SW480 (cell line): ENCODE measurements around the gene MYO19.
"Not testable (repeated sequence)": the region's sequence is repeated elsewhere in the genome, so short reads cannot be mapped to it uniquely, and the experiment has no call there.

Experiments
- DNase-seq: peaks from one replicate; pipeline ENCODE4 v3.0.0-alpha.2; 2016; ENCODE audit warnings: low spot score

The MYO19 gene

DNA sequence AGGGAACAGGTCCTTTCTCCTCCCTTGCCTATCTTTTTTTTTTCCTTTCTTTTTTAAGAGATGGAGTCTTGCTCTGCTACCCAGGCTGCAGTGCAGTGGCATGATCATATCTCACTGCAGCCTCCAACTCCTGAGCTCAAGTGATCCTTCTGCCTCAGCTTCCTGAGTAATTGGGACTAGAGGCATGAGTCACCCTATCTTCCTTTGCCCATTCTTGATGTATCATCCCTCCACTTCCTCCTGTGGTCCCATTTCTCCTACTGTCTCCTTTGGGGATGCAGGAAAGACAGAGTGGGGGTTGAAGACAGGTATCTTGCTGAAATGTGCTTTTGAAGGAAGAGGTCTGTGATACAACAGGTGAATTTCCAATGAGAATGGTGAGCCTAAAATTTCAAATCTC lies 5.5 kb downstream of the MYO19 start:
- no peak for DNase-seq

DNA sequence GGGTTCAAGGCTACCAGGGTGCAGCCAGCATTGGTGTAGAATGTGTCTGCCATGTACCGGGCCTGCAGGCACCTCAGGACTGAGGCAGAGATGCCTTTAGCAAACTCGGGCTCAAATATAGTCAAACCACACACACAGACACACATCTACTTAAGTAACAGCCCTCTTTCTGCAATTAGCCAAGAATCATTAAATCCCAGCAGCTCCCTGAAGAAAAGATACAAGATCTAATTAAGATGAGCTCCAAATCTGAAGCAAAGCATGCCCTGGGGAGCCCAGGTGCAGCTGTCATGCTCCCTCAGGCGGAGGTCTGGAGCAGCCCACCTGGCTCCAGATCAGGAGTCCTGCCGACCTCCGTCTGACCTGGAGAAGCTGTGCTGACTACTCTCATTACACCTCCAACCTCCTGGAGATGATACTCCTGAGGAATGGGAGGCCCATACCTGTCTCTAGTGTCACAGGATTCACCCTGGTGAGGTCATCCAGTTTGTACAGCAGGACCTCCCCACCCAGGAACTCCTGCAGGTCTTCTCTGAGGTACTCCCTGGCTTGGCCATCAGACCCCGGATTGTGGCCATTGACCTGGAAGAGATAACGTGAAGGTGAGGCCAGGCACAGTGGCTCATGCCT lies 6.9 kb downstream of the MYO19 start:
- DNase-seq = no peak

DNA sequence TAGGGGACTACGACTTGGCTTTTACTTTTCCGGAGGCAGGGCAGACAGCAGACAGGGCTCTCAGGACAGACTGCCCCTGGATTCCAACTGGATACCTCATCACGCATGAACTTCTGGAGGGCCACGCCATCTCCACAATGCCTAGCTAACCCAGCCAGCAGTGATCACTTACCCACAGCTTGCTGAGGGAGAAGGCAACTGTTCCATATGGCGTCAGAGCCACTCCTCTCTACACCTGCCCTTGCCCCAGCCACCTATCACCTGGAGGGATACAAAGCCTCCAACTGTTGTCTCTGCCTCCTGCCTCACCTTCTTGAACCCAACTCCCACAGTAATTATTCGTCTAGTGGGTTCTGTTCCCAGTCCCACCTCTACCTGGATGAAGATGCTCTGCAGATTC lies 8.8 kb downstream of the MYO19 start:
- no peak for DNase-seq

DNA sequence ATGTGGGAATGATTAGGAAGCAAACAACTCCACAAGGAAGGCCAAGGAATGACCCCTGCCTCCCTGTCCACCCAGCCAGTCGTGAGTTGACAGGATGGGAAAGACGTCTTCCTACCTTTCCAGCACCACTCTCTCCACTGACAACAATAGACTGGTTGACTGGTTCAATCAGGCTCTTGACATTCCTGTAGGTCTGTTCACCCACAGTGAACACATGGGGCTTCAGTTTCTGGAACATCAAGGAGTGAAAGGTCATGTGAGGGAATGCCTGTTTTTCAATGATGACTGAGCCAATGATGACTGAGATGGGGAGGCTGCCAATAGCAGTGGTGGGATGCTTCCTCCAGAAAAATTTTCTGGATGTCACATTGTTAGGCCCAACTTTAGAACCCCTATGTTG lies 9.6 kb downstream of the MYO19 start:
- no peak for DNase-seq

DNA sequence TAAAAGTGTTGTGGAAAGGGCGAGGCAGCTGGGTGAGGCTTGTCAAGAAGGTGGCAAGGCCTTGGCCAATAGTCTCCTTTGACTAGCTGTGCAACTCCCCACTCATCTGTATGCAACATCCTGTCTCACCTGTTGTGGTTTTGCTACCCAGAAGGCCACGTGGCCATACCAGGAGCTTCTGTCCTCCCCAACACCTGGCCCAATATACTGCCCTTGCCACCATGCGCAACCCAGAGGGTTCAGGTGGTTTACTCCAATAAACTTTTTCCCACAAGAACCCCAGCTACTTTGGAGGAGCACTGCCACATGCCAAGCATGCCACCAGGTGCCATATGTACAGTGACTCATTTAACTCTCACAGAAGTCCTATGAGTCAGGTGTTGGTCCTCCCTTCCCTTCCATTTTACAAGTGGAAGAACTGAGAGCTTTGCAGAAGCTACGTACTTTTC lies 10.2 kb downstream of the MYO19 start:
- peak; percentile 50 for DNase-seq

DNA sequence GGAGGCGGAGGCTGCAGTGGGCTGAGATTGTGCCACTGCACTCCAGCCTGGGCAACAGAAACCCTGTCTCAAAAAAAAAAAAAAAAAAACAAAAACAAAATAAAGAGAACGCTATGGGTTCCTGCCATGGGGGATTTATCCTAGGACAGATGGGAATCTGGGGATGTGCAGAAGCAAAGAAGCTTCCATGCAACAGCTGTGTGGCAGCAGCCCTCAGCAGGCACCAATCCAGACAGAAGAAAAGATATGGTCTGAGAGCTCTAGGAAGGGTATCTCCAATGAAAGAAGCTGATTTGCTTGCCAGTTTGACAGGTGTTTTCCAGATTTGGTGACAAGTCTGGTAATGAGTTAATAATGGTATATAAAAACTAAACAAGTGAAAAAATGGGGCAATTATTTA lies 11.6 kb downstream of the MYO19 start:
- no peak for DNase-seq

DNA sequence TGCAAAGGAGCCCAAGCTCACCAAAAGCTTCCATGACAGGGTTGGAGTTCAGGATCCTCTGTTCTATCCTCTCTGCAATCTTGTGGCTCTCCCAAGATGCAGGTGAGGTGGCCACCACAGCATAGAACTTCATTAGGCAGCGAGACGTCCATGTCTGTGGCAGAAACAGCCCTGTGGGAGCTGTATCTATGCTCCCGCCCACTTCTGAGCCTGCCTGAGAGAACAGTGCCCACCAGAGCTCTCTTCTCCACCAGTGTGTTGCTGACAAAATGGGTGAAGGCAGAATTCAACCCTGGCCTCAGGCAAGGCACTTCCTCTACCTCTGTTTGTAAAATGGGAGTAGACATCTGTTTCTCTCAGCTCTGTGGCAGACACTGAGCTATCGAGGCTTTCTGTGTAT lies 18.8 kb downstream of the MYO19 start:
- DNase-seq = no peak

DNA sequence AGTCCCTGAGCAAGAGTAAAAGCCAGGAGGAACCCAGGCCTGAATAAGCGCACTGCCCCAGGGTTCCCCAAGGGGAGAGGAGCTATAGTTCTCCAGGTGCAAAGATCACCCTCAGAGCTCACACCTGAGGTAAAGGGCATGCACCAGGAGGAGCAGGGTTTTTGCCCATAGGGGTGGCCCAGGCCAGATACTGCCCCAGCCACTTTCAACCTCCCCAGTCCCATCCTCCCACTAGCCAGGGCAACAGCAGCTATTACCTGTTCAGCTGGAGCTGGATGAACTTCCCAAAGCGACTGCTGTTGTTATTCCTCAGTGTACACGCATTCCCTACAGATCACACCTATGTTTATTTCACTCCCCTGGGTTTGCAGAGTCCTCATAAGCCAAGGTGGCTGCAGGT lies 19.8 kb downstream of the MYO19 start:
- DNase-seq = no peak

DNA sequence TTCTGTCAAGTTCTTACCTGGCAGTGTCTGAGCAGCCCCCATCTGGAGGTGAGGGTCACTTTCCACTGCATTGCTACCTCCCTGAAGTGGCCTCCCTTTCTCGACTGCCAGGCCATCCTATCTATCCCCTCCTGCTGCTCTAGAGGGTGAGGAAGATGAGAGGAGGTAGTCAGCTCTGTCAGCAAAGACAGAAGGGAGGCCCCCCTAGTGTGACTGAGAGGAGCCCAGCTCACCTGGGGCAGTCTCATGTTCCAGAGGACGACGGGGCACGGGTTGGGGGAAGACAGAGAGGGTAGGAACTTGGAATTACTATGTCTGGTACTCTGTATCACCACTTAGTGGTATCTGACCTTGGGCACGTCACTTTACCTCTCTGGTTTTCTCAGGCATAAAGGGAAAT lies 22.0 kb downstream of the MYO19 start:
- DNase-seq = no peak

DNA sequence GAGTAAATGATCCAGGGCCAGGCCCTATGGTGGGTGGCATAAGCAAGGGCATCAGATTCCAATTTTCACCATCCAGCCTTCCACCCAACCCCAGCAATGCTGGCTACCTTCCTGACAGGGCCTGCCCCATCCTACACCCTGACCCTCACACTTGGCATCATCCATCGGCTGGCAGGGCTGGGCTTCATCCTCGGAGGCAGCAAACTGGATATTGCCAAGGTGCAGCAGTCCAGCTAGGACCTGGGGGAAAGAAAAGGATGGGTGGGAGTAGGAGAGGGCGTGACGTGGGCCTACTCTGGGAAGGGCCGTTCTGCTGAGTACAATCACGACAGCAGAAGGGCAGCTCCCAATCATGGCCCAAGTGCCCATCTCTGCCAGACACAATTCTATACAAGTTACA lies 23.5 kb downstream of the MYO19 start:
- DNase-seq = no peak

DNA sequence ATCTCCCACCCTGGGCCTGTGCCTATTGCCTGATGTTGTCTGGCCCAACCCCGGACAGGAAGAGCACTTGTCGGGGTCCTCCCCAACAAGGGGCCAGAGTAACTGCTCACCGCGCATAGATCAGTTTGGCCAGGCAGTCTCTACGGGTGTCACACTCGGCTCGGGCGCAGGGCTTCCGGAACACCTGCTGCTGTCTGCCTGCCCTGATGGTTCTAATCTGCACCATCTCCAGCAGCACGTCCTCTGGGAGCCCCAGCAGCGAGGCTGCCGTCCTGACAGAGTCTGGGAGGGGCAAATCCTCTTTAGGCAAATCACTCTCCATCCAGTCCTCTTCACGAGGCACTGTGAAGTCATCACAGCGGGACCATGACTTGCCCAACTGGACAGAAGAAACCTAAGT lies 24.0 kb downstream of the MYO19 start:
- DNase-seq = no peak

DNA sequence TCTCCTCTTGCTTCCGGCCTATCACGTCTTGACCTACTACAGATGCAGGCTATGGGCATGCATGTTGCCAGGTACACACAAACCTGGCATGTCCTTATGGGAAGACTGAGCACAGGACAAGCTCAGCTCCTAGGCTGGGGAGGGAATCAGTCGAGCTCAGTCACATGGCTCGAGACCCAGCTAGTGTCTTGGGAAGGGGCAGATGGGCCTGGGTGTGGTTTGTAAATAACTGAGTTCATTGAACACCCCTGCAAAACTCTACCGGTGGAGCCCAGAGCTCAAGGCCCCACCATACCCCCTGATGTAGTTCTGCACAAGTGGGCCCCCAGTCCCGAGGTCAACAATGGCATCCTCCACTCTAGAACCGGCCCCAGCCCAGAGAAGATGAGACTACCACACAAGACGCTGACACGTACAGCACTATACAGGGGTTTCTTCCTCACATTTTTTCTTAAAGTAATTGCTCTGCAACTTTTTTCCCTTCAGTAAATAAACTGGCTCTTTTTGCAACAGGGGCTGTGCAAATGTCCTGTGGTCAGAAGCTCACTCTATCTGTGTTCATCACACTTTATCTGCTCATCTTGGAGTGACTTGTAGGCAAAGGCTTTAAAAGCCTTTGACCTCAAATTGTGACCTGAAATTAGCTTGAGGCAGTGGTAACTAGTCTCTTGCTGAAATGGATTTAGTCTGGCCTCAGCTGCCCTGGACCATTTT lies 25.2 kb downstream of the MYO19 start:
- no peak for DNase-seq

DNA sequence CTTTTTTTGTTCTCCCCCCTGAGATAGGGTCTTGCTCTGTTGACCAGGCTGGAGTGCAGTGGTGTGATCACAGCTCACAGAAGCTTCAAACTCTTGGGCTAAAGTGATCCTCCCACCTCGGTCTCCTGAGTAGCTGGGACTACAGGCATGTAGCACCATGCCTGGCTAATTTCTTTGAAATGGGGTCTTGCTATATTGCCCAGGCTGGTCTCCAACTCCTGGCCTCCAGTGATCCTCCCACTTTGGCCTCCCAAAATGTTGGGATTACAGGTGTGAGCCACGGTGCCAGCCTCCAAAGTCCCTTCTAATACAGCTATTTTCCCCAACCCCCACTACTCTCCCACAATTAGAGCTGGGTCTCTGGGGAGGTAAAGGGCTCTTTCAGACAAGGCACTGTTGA lies 26.2 kb downstream of the MYO19 start:
- not testable (repeated sequence) for DNase-seq

DNA sequence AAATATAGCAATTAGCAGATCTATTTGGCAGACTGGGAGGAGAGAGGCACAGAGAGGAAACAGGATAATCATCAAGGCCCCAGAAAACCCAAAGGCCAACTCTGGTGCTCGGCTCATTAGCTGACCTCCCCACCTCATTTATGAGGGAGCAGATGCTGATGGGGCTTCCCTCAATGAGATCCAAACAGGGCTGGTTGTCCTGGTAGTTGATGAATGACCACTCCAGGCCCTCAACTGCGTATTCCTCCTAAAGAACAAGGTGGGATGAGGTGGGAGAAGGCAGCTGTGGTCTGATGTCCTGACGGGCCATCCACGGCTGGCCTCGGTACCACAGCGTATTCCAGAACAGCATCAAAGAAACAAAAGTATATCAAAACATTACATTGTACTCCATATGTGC lies 27.4 kb downstream of the MYO19 start:
- DNase-seq = no peak

DNA sequence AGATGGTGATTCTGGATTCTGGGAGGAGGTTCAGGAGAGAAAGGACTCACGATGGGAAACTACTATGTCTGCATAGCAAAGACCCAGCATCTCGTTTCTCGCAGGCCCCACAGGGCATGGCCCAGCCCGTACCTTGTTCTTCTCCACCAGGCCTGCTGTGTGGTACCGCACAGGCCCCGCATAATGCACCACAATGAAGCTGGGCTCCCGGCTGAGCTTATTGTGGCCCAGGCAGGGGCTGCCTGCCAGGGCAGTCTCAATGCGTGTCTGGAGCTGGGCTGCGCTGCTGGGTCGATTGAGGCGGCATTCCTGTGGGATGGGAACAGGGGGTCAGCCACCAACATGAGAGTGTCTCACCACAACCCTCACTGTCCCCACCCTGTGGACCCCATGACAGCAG lies 27.8 kb downstream of the MYO19 start:
- DNase-seq = no peak

DNA sequence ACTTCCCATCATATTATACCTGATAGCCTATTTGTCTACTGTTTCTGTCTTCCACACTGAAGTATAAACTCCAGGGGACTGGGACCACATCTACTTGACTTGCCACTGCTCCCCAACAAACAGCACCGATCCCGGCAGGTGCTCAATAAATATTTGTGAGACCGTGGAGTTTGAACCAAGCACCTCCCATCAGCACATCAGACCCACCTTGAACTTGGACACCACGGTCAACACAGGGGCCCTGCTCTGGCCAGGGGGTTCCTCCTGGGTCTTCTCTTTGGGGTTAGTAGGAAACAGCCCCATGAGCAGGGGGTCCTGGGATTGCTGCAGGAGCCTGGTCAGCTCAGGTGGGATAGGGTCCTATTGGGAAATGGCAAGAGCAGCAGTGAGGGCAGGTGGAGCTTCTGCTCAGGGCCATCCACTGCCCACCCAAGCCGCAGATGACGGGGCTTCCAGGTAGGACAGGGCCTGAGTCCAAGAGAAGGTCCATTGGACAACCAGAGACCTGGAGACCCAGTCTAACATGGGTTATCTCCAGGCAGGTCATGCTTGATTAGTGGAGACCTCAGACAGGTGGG lies 28.3 kb downstream of the MYO19 start:
- DNase-seq = no peak

DNA sequence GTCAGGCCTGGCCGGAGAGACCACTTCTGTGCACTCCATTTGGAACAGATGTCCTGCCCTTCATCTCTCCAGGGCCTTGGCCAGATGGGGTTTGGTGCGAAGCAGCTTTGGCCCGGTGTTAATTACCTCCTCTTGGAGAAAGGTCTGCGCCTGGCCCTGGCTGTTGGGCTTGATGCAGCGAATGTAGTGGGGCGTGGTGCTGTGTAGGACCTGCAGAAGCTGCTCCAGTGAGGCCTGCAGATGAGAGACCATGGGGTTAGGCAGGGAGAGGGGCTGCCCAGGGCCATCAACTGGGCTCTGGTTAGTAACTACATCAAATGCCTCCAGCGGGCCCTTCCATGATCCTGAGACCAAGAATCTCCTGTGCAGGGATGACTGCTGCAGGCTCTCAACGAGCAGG lies 29.5 kb downstream of the MYO19 start:
- no peak for DNase-seq

DNA sequence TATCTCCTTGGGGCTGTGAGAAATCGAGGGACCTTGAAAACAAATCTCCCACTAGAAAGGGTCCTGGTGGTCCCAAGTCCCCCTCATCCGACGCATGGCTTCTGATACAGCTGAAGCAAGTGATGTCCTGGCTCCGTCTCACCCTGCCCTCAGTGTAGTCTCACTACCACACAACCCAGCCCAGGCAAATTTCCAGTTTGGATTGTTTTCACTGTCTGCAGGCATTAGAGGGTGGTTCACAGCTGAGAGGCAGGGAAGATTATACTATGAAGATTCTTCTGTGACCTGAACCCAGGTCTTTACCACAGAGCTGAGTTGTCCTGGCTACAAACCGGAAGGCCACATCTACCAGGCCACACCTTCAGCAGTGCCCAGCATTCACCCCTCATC lies 30.5 kb downstream of the MYO19 start:
- DNase-seq = no peak

DNA sequence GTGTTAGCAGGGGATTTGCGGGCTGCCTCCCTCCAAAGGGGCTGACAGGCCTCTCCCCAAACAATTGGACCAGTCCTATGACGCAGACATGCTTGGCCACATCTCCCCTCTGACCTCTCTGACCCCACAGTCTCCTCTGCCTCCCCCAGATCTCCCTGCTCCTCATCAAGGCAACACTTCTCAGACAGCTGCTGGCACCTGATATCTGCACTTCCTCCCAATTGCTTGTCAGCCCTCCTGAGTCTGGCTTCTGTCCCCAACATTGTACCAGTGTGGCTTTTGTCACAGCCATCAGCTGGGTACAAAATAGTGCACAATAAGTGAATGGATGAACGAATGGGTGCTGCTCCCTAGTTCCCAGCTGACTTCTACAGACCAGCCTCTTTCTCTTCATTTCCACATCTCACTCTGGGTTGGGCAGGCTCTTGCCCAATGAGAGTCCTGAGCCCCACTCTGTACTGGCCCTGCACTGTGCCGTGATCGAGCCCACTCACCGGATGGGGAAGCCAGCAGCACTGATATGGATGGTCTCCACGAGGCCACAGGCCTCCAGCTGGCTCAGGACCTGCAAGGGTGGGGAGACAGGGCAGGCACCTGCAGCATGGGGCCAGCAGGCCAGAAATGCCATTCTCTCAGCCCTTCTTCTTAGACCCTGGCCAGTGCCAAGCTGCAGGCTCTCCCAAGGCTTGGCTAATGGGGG lies 31.1 kb downstream of the MYO19 start:
- no peak for DNase-seq

DNA sequence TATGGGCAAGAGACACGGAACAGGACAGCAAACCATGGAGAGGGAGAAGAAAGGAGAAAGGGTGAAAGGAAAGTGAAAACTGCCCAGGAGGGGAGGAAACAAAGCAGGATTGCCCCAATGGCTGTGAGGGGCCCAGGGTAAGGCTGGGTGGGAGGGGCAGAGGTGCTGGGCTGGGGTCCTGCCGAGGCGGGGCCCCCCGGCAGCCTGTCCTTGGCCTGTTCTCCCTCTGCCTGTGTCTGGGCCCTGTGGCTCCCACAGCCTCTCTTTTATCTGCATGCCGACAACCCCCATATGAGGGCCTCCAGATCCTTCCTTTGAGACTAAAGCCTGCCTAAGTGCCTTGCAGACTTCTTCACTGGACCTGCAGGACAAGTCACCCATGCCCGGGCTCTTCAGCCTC lies 32.7 kb downstream of the MYO19 start:
- no peak for DNase-seq

DNA sequence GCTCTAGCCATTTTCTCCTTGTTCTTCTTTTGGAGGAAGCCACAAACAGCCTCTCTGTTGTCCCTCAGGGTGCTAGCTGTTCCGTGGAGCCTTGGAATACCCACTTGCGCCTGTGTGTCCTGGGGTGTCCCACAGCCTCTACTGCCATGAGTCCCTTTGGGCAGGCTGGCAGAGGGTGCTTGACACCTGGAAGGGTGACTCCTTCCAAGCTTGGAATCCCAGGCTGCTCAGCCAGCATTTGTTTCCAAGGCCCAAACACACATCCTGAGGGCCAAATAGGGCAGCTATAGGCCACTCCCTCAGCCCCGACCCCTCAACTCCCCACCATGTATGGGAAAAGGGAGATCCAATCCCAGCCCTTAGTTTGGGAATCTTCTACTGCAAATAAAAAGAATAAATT lies 33.3 kb downstream of the MYO19 start:
- DNase-seq = no peak

DNA sequence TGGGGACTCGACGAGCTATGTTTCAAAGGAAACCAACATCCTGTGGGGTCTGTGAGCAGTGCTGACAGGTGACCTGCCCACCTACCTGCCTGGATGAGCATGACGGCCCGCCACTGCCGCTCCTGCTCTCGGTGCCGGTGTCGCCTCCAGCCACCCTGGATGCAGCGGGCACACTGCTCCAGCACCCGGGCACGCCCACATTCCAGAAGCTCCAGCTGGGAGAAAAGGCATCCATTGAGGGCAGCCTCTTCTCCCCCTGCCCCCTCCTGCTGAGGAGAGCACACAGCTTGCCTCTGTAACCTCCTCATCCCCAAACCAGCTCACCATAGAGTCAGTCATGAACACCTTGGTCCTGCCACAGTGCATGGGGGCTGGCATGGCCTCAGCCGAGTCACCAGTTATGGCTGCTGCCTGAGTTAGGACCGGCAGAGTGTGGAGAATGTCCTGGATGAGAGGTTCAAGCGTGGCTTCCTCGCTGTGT lies 33.9 kb downstream of the MYO19 start:
- peak; percentile 16 for DNase-seq
